ENCODE data around the gene EPHB3. TPM values are rescaled to one million over a fixed set of nuclear protein-coding genes. Genes with fewer than 3 reads are reported as not detected.

Gene EPHB3
- total RNA-seq, 1 experiment from 2014 or later = 6.0 TPM

DNA sequence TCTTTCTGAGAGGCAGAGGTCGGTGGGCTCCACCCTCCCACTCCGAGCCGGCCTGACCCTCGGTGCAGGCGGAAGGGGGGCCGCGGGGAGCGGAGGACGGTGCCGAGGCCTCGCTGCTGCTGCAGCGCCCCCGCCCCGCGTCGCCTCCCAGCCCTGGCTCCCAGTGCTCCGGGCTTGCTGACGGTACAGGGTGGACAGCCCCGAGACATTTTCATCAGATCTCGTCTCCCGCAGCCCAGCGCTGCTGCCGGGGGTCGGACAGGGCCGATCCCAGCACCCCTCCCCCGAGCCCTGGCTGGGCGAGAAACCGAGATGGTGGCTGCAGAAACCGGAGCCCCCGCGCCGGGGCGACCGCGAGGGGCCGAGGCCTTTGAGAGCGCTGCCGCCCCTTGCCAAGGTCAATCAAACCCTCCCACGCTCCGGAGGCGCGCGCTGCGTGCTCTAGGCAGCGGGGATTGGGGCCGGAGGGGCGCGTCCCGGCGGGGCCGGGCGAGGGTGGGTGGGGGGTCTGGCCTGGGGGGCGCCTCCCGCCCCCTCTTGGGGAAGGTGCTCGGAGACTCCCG is 42.5 kb downstream of the EPHB3 start:
- Histone ChIP-seq H3K27ac (ENCODE audit: low read length) (no peak overlapping the region), H3K9me3 (ENCODE audit: control insufficient read depth, insufficient read depth, low read depth, low read length) (no peaks in the 10 kb centered on the region), H3K4me1 (ENCODE audit: control insufficient read depth, insufficient read depth, low read length) (0 out of 2 replicates have a peak, but pooled peaks cover 3% of the 10 kb centered on the region), H3K27me3 (ENCODE audit: control insufficient read depth, insufficient read depth, low read length) (peaks cover 18% of the 10 kb centered on the region), H3K36me3 (ENCODE audit: control insufficient read depth, insufficient read depth, low read length) (no peaks in the 10 kb centered on the region), H3K4me3 (ENCODE audit: low read depth in 2 of 2, low read length in 2 of 2) (no peak overlapping the region)
- DNase-seq (ENCODE audit: low read depth, low spot score) = no peak
- ChIA-PET CTCF (no interaction called here), POLR2A (no interaction called here)
- BruUV-seq (replicated peaks) = no TSS peak
- no peak for ATAC-seq
- in situ Hi-C loops (cut with HindIII; ENCODE audit: low pct_unique_long_range_greater_than_20kb, low sequenced_read_pairs) = no loop called here
- intact Hi-C loops (cut with micrococcal nuclease; ENCODE audit: unreplicated experiment) = no loop called here
- no peak for TF ChIP-seq SIN3A (IDR thresholded peaks at IDR 0.05; ENCODE audit: borderline replicate concordance, insufficient read depth, low read depth, low read length)
- TF ChIP-seq, protein P1, sequence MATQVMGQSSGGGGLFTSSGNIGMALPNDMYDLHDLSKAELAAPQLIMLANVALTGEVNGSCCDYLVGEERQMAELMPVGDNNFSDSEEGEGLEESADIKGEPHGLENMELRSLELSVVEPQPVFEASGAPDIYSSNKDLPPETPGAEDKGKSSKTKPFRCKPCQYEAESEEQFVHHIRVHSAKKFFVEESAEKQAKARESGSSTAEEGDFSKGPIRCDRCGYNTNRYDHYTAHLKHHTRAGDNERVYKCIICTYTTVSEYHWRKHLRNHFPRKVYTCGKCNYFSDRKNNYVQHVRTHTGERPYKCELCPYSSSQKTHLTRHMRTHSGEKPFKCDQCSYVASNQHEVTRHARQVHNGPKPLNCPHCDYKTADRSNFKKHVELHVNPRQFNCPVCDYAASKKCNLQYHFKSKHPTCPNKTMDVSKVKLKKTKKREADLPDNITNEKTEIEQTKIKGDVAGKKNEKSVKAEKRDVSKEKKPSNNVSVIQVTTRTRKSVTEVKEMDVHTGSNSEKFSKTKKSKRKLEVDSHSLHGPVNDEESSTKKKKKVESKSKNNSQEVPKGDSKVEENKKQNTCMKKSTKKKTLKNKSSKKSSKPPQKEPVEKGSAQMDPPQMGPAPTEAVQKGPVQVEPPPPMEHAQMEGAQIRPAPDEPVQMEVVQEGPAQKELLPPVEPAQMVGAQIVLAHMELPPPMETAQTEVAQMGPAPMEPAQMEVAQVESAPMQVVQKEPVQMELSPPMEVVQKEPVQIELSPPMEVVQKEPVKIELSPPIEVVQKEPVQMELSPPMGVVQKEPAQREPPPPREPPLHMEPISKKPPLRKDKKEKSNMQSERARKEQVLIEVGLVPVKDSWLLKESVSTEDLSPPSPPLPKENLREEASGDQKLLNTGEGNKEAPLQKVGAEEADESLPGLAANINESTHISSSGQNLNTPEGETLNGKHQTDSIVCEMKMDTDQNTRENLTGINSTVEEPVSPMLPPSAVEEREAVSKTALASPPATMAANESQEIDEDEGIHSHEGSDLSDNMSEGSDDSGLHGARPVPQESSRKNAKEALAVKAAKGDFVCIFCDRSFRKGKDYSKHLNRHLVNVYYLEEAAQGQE (IDR thresholded peaks at IDR 0.05; ENCODE audit: insufficient read depth in 1 of 2, low read depth in 2 of 2, low read length in 1 of 2) = no peak

DNA sequence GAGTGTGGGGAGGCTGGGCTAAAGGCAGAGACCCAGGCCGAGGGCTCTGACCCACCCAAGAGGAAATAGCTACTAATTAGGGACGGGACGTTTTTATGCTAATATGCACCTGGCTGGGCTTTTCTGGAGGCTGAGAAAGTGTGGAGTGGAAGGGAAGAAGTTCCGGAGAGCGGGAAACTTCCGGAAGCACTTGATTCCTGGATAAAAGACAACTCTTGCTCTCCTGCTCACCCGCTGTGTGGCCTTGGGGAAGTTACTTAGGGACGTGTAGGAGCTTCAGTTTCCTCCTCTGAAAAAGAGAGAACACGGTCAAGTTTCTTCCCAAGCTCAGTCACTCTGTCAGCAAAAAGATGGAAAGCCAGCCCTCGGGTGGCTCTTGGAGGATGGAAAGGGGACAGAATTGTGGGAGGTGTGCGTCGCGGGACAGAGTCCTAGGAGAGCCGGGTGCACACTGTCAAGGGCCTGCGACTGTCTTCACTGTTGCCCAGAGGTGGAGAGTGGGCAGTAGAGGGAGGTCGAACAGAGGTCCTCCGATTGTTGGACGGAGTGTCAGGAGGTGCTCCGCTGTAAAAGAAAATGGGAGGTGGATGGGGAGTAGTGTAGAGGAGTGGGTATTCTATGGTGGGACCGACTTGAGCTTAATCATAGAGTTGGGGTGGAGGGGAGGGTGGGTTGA is 43.2 kb downstream of the EPHB3 start:
- DNase-seq (ENCODE audit: low read depth, low spot score) (no peak), ATAC-seq (no peak)
- POLR2A ChIA-PET = interaction anchor here (0.6 kb wide), 2 partner anchors 163 to 280 kb away, joined by 5 to 6 read pairs; no protein-coding TSS in a partner anchor
- TF ChIP-seq SIN3A (IDR thresholded peaks at IDR 0.05; ENCODE audit: borderline replicate concordance, insufficient read depth, low read depth, low read length) = no peak
- TF ChIP-seq POLR2AphosphoS5 (IDR thresholded peaks at IDR 0.05; ENCODE audit: low read depth, low read length) = no peak
- TF ChIP-seq, protein P2, sequence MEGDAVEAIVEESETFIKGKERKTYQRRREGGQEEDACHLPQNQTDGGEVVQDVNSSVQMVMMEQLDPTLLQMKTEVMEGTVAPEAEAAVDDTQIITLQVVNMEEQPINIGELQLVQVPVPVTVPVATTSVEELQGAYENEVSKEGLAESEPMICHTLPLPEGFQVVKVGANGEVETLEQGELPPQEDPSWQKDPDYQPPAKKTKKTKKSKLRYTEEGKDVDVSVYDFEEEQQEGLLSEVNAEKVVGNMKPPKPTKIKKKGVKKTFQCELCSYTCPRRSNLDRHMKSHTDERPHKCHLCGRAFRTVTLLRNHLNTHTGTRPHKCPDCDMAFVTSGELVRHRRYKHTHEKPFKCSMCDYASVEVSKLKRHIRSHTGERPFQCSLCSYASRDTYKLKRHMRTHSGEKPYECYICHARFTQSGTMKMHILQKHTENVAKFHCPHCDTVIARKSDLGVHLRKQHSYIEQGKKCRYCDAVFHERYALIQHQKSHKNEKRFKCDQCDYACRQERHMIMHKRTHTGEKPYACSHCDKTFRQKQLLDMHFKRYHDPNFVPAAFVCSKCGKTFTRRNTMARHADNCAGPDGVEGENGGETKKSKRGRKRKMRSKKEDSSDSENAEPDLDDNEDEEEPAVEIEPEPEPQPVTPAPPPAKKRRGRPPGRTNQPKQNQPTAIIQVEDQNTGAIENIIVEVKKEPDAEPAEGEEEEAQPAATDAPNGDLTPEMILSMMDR (IDR thresholded peaks at IDR 0.05) = no peak
- TF ChIP-seq, protein P1 (IDR thresholded peaks at IDR 0.05; ENCODE audit: insufficient read depth in 1 of 2, low read depth in 2 of 2, low read length in 1 of 2) = no peak
- TF ChIP-seq TCF7L2 (IDR thresholded peaks at IDR 0.05; ENCODE audit: low read depth, low read length) = no peak
- H3K27me3 ChIP-seq (ENCODE audit: control insufficient read depth, insufficient read depth, low read length) = peaks cover 18% of the 10 kb centered on the region
- no peaks in the 10 kb centered on the region for H3K9me3 ChIP-seq (ENCODE audit: control insufficient read depth, insufficient read depth, low read depth, low read length)
- H3K4me1 ChIP-seq (ENCODE audit: control insufficient read depth, insufficient read depth, low read length) = 0 out of 2 replicates have a peak, but pooled peaks cover 3% of the 10 kb centered on the region
- in situ Hi-C loops (cut with HindIII; ENCODE audit: low pct_unique_long_range_greater_than_20kb, low sequenced_read_pairs) = no loop called here
- intact Hi-C loops (cut with micrococcal nuclease; ENCODE audit: unreplicated experiment) = no loop called here
- no peak overlapping the region for H3K4me3 ChIP-seq (ENCODE audit: low read depth in 2 of 2, low read length in 2 of 2)
- CTCF ChIA-PET = no interaction called here
- no TSS peak for BruUV-seq (replicated peaks)
- no peak overlapping the region for H3K27ac ChIP-seq (ENCODE audit: low read length)
- no peaks in the 10 kb centered on the region for H3K36me3 ChIP-seq (ENCODE audit: control insufficient read depth, insufficient read depth, low read length)

Data from Panc1 (cell line).